OCI-LY3 (cell line): ENCODE data around the gene BMPR2.

Source experiments
- H2AFZ ChIP-seq: fragments of 200-600, 300-600 bp; shearing (Covaris generic); 2 replicates; pipeline ENCODE4 v1.6.0; 2014; ENCODE audit warnings: antibody characterized with exemption, low read depth, low read length
- H3K27ac ChIP-seq: fragments of 200-600, 300-600 bp; sonication (generic); 2 replicates; pipeline ENCODE4 v1.5.1; 2014; ENCODE audit warnings: mild to moderate bottlenecking, low read length, moderate library complexity, mixed read lengths
- H3K27me3 ChIP-seq: fragments of 200-600, 300-600 bp; sonication (generic); 2 replicates; pipeline ENCODE4 v1.6.1; 2014; ENCODE audit warnings: low read depth, low read length, mixed read lengths
- H3K36me3 ChIP-seq: fragments of 200-600, 300-600 bp; sonication (generic); replicated peaks from 2 replicates; pipeline ENCODE3; 2014; ENCODE audit warnings: low read depth, low read length, mixed read lengths
- H3K4me1 ChIP-seq: fragments of 300-600, 200-600 bp; sonication (generic); 2 replicates; pipeline ENCODE4 v1.6.1; 2014; ENCODE audit warnings: low read length, mixed read lengths
- H3K4me2 ChIP-seq: fragments of 200-600, 300-600 bp; sonication (generic); 2 replicates; pipeline ENCODE4 v1.6.1; 2014; ENCODE audit warnings: low read length, mixed read lengths
- H3K4me3 ChIP-seq: fragments of 300-600, 200-600 bp; sonication (generic); 2 replicates; pipeline ENCODE4 v1.5.1; 2014; ENCODE audit warnings: antibody characterized with exemption, mild to moderate bottlenecking, low read length, moderate library complexity
- H3K79me2 ChIP-seq: fragments of 300-600, 200-600 bp; shearing (Covaris generic); 2 replicates; pipeline ENCODE4 v1.6.1; 2014; ENCODE audit warnings: mild to moderate bottlenecking, low read length, mixed read lengths
- H3K9ac ChIP-seq: fragments of 300-600, 200-600 bp; shearing (Covaris generic); 2 replicates; pipeline ENCODE4 v1.6.0; 2014; ENCODE audit warnings: mild to moderate bottlenecking, low read length, moderate library complexity
- H3K9me3 ChIP-seq: fragments of 200-600, 300-600 bp; shearing (Covaris generic); 2 replicates; pipeline ENCODE4 v1.6.1; 2014; ENCODE audit warnings: low read length, mixed read lengths; ENCODE audit not compliant: insufficient read depth
- H4K20me1 ChIP-seq: fragments of 200-600, 300-600 bp; sonication (generic); 2 replicates; pipeline ENCODE4 v1.6.1; 2016; ENCODE audit warnings: low read length, mixed read lengths; ENCODE audit not compliant: insufficient read depth
- CTCF ChIP-seq: fragments of 200-600, 300-600 bp; sonication (generic); IDR thresholded peaks from 2 replicates; pipeline ENCODE4 v1.5.1; 2014; ENCODE audit warnings: antibody characterized with exemption, low read length, low read depth
- EZH2phosphoT487 ChIP-seq: fragments of 200-600 bp; shearing (Covaris generic); IDR thresholded peaks from 2 replicates; pipeline ENCODE4 v1.6.1; 2018; ENCODE audit warnings: antibody characterized with exemption, mixed run types, low read depth

The BMPR2 gene

GRCh38 chr2:202486351-202486750, 110.2 kb downstream of the BMPR2 start:
- H2AFZ ChIP-seq: no peak overlapping the region
- no peaks in the 10 kb centered on the region for H3K27me3 ChIP-seq
- TF ChIP-seq CTCF (no peak), EZH2phosphoT487 (no peak)
- H3K27ac ChIP-seq: no peak overlapping the region
- H3K4me3 ChIP-seq: no peak overlapping the region
- H3K4me2 ChIP-seq: no peak overlapping the region
- H3K9ac ChIP-seq: no peak overlapping the region
- H3K9me3 ChIP-seq: no peaks in the 10 kb centered on the region
- H3K79me2 ChIP-seq: no peaks in the 10 kb centered on the region
- H3K36me3 ChIP-seq: no peaks in the 10 kb centered on the region
- no peaks in the 10 kb centered on the region for H3K4me1 ChIP-seq
- no peaks in the 10 kb centered on the region for H4K20me1 ChIP-seq

- Histone ChIP-seq H3K4me1 (no peaks in the 10 kb centered on the region), H3K9ac (no peak overlapping the region), H3K79me2 (no peaks in the 10 kb centered on the region), H3K36me3 (no peaks in the 10 kb centered on the region), H3K4me3 (no peak overlapping the region), H2AFZ (no peak overlapping the region), H4K20me1 (no peaks in the 10 kb centered on the region), H3K9me3 (no peaks in the 10 kb centered on the region), H3K27me3 (no peaks in the 10 kb centered on the region), H3K27ac (no peak overlapping the region), H3K4me2 (no peak overlapping the region)
- TF ChIP-seq CTCF: no peak
- no peak for TF ChIP-seq EZH2phosphoT487
These were observed 112.5 kb downstream of the BMPR2 start for GRCh38 chr2:202488671-202489070.

GRCh38 chr2:202490479-202490878, 114.4 kb downstream of the BMPR2 start:
- no peak for TF ChIP-seq CTCF
- TF ChIP-seq EZH2phosphoT487: no peak
- Histone ChIP-seq H4K20me1 (no peaks in the 10 kb centered on the region), H3K9ac (no peak overlapping the region), H3K27me3 (no peaks in the 10 kb centered on the region), H3K4me2 (no peak overlapping the region), H2AFZ (no peak overlapping the region), H3K4me1 (no peaks in the 10 kb centered on the region), H3K9me3 (no peaks in the 10 kb centered on the region), H3K4me3 (no peak overlapping the region), H3K36me3 (no peaks in the 10 kb centered on the region), H3K79me2 (no peaks in the 10 kb centered on the region), H3K27ac (no peak overlapping the region)

- no peaks in the 10 kb centered on the region for H4K20me1 ChIP-seq
- no peaks in the 10 kb centered on the region for H3K79me2 ChIP-seq
- H3K4me1 ChIP-seq: no peaks in the 10 kb centered on the region
- no peak overlapping the region for H3K4me2 ChIP-seq
- H3K4me3 ChIP-seq: no peak overlapping the region
- H3K9ac ChIP-seq: no peak overlapping the region
- TF ChIP-seq EZH2phosphoT487 (no peak), CTCF (peak; percentile 14; the same call in 1 of the 2 replicates)
- no peak overlapping the region for H2AFZ ChIP-seq
- H3K9me3 ChIP-seq: no peaks in the 10 kb centered on the region
- H3K27ac ChIP-seq: no peak overlapping the region
- no peaks in the 10 kb centered on the region for H3K27me3 ChIP-seq
- no peaks in the 10 kb centered on the region for H3K36me3 ChIP-seq
These were observed 115.4 kb downstream of the BMPR2 start for GRCh38 chr2:202491514-202491913.
